MCF 10A (cell line): ENCODE data around the gene SCUBE3. TPM values are rescaled to one million over a fixed set of nuclear protein-coding genes. Genes with fewer than 3 reads are reported as not detected.

Experiments used
- BruUV-seq: library from RNA; stranded (reverse); fragments of 400-500 nt; replicated peaks from 2 replicates; lab custom pipeline; 2021; lab: Mats Ljungman, UMichigan
- CTCF ChIA-PET: fragments of 300-600 bp; sonication (Branson Sonifier 250); formaldehyde crosslinking; extraction: SDS; loops from one replicate; lab custom pipeline; 2021; ENCODE audit warnings: antibody characterized with exemption, inconsistent platforms; lab: Yijun Ruan, JAX
- POLR2A ChIA-PET: fragments of 300-600, 350-650 bp; sonication (Branson Sonifier 250); formaldehyde crosslinking; extraction: SDS; loops from one replicate; lab custom pipeline; 2020; ENCODE audit warnings: antibody characterized with exemption, inconsistent platforms; lab: Yijun Ruan, JAX
- DNase-seq: peaks from one replicate; pipeline ENCODE4 v3.0.0-alpha.2; 2018; ENCODE audit not compliant: unreplicated experiment
- H3K27ac Mint-ChIP-seq: one replicate; pipeline ENCODE4 v1.8.0; 2022; ENCODE audit warnings: mild to moderate bottlenecking, low read depth, mixed read lengths; ENCODE audit not compliant: unreplicated experiment
- H3K27me3 Mint-ChIP-seq: one replicate; pipeline ENCODE4 v1.8.0; 2022; ENCODE audit warnings: mixed read lengths; ENCODE audit not compliant: insufficient read depth, unreplicated experiment
- H3K36me3 Mint-ChIP-seq: one replicate; pipeline ENCODE4 v1.8.0; 2022; ENCODE audit warnings: mild to moderate bottlenecking, moderate library complexity, mixed read lengths; ENCODE audit not compliant: insufficient read depth, unreplicated experiment
- H3K4me1 Mint-ChIP-seq: one replicate; pipeline ENCODE4 v1.8.0; 2022; ENCODE audit warnings: mixed read lengths; ENCODE audit not compliant: insufficient read depth, unreplicated experiment
- H3K4me3 Mint-ChIP-seq: one replicate; pipeline ENCODE4 v1.8.0; 2022; ENCODE audit warnings: mild to moderate bottlenecking, moderate library complexity, mixed read lengths; ENCODE audit not compliant: unreplicated experiment
- H3K9me3 Mint-ChIP-seq: one replicate; pipeline ENCODE4 v1.8.0; 2022; ENCODE audit warnings: mixed read lengths; ENCODE audit not compliant: unreplicated experiment
- CTCF ChIP-seq: fragments of 200-600 bp; IDR thresholded peaks from one replicate; pipeline ENCODE4 v1.8.0; 2022; ENCODE audit warnings: antibody characterized with exemption, mild to moderate bottlenecking; ENCODE audit not compliant: unreplicated experiment
- intact Hi-C: fragments of 100-400 bp; cut with micrococcal nuclease; formaldehyde crosslinking; loops from 2 replicates; pipeline ENCODE4 v1.14.1; 2022
- total RNA-seq: library from RNA; stranded (reverse); gene quantifications from 2 replicates; pipeline ENCODE4 v1.2.3, GENCODE V29; 2022

The SCUBE3 gene
- total RNA-seq, 1 experiment from 2014 or later: not detected

- BruUV-seq: no TSS peak
- intact Hi-C loops: no loop called here
- peak overlapping the region; percentile 17 for H3K27ac Mint-ChIP-seq
- CTCF ChIA-PET: interaction anchor here (0.6 to 1.7 kb wide), 3 partner anchors 21 to 401 kb away, joined by 3 to 5 read pairs (median 4); no protein-coding TSS in a partner anchor
- DNase-seq: no peak
- no peaks in the 10 kb centered on the region for H3K27me3 Mint-ChIP-seq
- POLR2A ChIA-PET: interaction anchor here (0.6 to 1.4 kb wide), 3 partner anchors 15 to 144 kb away, joined by 3 to 4 read pairs (median 4); no protein-coding TSS in a partner anchor
- no peaks in the 10 kb centered on the region for H3K36me3 Mint-ChIP-seq
- H3K4me1 Mint-ChIP-seq: peaks cover 47% of the 10 kb centered on the region
- no peak for TF ChIP-seq CTCF
- no peak overlapping the region for H3K4me3 Mint-ChIP-seq
- no peaks in the 10 kb centered on the region for H3K9me3 Mint-ChIP-seq
Observed at GRCh38 chr6:35184580-35185301, 29.0 kb upstream of the SCUBE3 start.

DNA sequence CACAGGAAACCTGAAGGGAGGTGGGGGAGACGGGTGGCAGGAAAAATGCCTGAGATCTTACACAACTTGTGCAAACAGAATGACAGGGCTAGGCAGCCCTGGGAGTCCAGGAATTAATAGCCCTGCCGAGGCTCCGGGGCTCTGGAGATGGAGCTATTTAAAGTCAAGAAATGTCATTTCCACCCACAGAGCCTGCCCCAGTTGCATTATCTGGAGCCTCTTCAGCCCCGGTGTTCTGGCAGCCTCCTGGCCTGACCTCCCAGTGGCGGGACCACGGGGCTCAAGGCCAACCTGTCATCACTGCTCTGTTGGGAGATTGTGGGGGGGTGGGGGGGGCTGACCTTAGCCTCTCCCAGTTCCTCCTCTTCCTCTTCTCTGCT, 28.5 kb upstream of the SCUBE3 start:
- no peaks in the 10 kb centered on the region for H3K36me3 Mint-ChIP-seq
- no peak for TF ChIP-seq CTCF
- BruUV-seq: no TSS peak
- peaks cover 45% of the 10 kb centered on the region for H3K4me1 Mint-ChIP-seq
- H3K27me3 Mint-ChIP-seq: no peaks in the 10 kb centered on the region
- H3K9me3 Mint-ChIP-seq: no peaks in the 10 kb centered on the region
- POLR2A ChIA-PET: interaction anchor here (1.0 to 1.4 kb wide), 2 partner anchors 15 to 74 kb away, joined by 4 read pairs; no protein-coding TSS in a partner anchor
- CTCF ChIA-PET: interaction anchor here (0.6 to 1.4 kb wide), 3 partner anchors 20 to 401 kb away, joined by 3 to 5 read pairs (median 3); no protein-coding TSS in a partner anchor
- DNase-seq: peak; percentile 71
- peak overlapping the region; percentile 17 for H3K27ac Mint-ChIP-seq
- intact Hi-C loops: no loop called here
- H3K4me3 Mint-ChIP-seq: no peak overlapping the region

DNA sequence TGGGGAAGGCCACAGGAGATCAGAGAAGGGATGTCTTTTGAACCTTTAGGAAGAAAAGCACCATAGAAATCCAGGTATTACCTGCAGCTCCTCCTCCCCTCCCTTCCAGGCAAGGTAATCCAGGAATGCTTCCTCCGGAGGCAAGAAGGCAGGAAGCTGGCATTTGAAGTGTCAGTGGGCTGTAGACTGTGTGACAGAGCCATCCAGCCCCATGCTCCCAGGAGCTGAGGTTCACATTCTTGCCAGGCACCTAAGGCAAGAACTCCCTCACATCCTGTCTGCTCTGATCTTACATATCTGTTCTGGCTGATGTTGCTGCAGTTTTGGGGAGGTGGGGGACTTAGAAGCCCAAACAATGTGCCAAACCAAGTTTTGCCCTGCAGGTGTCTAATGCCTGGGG, 27.8 kb upstream of the SCUBE3 start:
- no peaks in the 10 kb centered on the region for H3K36me3 Mint-ChIP-seq
- H3K9me3 Mint-ChIP-seq: no peaks in the 10 kb centered on the region
- no peak overlapping the region for H3K27ac Mint-ChIP-seq
- no peak for DNase-seq
- H3K27me3 Mint-ChIP-seq: no peaks in the 10 kb centered on the region
- no TSS peak for BruUV-seq
- H3K4me3 Mint-ChIP-seq: no peak overlapping the region
- POLR2A ChIA-PET: interaction anchor here (1.0 to 1.5 kb wide), 3 partner anchors 12 to 73 kb away, joined by 4 read pairs; no protein-coding TSS in a partner anchor
- no peak for TF ChIP-seq CTCF
- H3K4me1 Mint-ChIP-seq: peaks cover 38% of the 10 kb centered on the region
- CTCF ChIA-PET: interaction anchor here (0.7 to 2.7 kb wide), 3 partner anchors 20 to 56 kb away, joined by 3 to 12 read pairs (median 5); no protein-coding TSS in a partner anchor
- intact Hi-C loops: no loop called here

- Mint-ChIP-seq H3K4me1 (peaks cover 32% of the 10 kb centered on the region), H3K27me3 (no peaks in the 10 kb centered on the region), H3K27ac (no peak overlapping the region), H3K9me3 (no peaks in the 10 kb centered on the region), H3K4me3 (no peak overlapping the region), H3K36me3 (peaks cover 5% of the 10 kb centered on the region)
- intact Hi-C loops: no loop called here
- no TSS peak for BruUV-seq
- TF ChIP-seq CTCF: no peak
- CTCF ChIA-PET: interaction anchor here (0.5 to 2.7 kb wide), 4 partner anchors 19 to 771 kb away, joined by 3 to 12 read pairs (median 5); no protein-coding TSS in a partner anchor
- DNase-seq: no peak
- POLR2A ChIA-PET: interaction anchor here (1.5 kb wide), 1 partner anchor 12 kb away, joined by 4 read pairs; no protein-coding TSS in a partner anchor
Observed at GRCh38 chr6:35186571-35186970, 27.2 kb upstream of the SCUBE3 start.
